Spinal cord (tissue), 10 donors: ENCODE measurements around the gene PTPN2. TPM values are rescaled to one million over a fixed set of nuclear protein-coding genes. Genes with fewer than 3 reads are reported as not detected.

Experiments used
- DNase-seq, 6 donors: peaks; one replicate each; pipeline versions ENCODE4 v3.0.0 to v3.0.0-alpha.2; 2013 to 2015; ENCODE audit warnings: low spot score in 6 of 6, low read depth in 4 of 6
- H3K27ac ChIP-seq: one replicate; pipeline ENCODE4 v1.5.1; 2013; ENCODE audit warnings: low read depth, low read length, control low read depth
- H3K27me3 ChIP-seq: one replicate; pipeline ENCODE4 v1.6.1; 2013; ENCODE audit warnings: low read length; ENCODE audit not compliant: control insufficient read depth, insufficient read depth
- H3K36me3 ChIP-seq: one replicate; pipeline ENCODE4 v1.6.1; 2013; ENCODE audit warnings: low read length; ENCODE audit not compliant: control insufficient read depth, insufficient read depth
- H3K4me1 ChIP-seq: one replicate; pipeline ENCODE4 v1.6.1; 2013; ENCODE audit warnings: low read length; ENCODE audit not compliant: control insufficient read depth, insufficient read depth
- H3K4me3 ChIP-seq: one replicate; pipeline ENCODE4 v1.5.1; 2013; ENCODE audit warnings: low read depth, low read length, control low read depth
- H3K9me3 ChIP-seq: one replicate; pipeline ENCODE4 v1.6.1; 2013; ENCODE audit warnings: low read length; ENCODE audit not compliant: control insufficient read depth, insufficient read depth
- WGBS: methylation state at CpG from one replicate; pipeline ENCODE4 v1.1.5; 2013; ENCODE audit warnings: missing lambda C conversion rate; ENCODE audit not compliant: insufficient coverage; 5-methylcytosine and 5-hydroxymethylcytosine counted together
- polyA plus RNA-seq, 2 donors: library from polyadenylated mRNA; unstranded; fragments of 120-200 nt; gene quantifications; one replicate each; pipeline ENCODE4 v1.2.1, GENCODE V29; 2013; ENCODE audit not compliant: insufficient read length in 2 of 2
- small RNA-seq: library from RNA; depleted of rRNA; stranded (forward); fragments of <200 nt; gene quantifications from one replicate; pipeline ENCODE3, GENCODE V24; 2014; ENCODE audit warnings: low replicate concordance
- total RNA-seq, 2 donors: library from RNA; depleted of rRNA in 1 of 2; stranded (reverse); fragments of 120-200 nt in 1 of 2; fragments of >200 nt in 1 of 2; gene quantifications; one replicate each; pipeline versions ENCODE4 v1.2.3 to v1.2.4, GENCODE V29; 2013 to 2014
- donor health status: healthy.

The PTPN2 gene
- total and polyA plus RNA-seq, 4 donors, result 28.4 to 40.9 (median 31.3) TPM

- no peak overlapping the region for H3K27ac ChIP-seq
- H3K36me3 ChIP-seq, result no peaks in the 10 kb centered on the region
- no peaks in the 10 kb centered on the region for H3K4me1 ChIP-seq
- DNase-seq, result no peak
- no peaks in the 10 kb centered on the region for H3K9me3 ChIP-seq
- H3K27me3 ChIP-seq, result no peaks in the 10 kb centered on the region
- WGBS, result 100% methylated on average over 2 of the region's 8 CpGs
- no peak overlapping the region for H3K4me3 ChIP-seq
These were observed 136.3 kb downstream of the PTPN2 start for GRCh38 chr18:12747530-12748315.

GRCh38 chr18:12745095-12745795 lies 138.8 kb downstream of the PTPN2 start:
- H3K4me3 ChIP-seq, result no peak overlapping the region
- no peaks in the 10 kb centered on the region for H3K4me1 ChIP-seq
- no peak overlapping the region for H3K27ac ChIP-seq
- H3K9me3 ChIP-seq, result no peaks in the 10 kb centered on the region
- H3K27me3 ChIP-seq, result no peaks in the 10 kb centered on the region
- DNase-seq, result peak in 2 of 6 donors; percentile 57 to 60
- H3K36me3 ChIP-seq, result no peaks in the 10 kb centered on the region
- WGBS, result 80% methylated on average over 2 of the region's 7 CpGs

- peak in 2 of 6 donors; percentile 78 to 79 for DNase-seq
- H3K27me3 ChIP-seq, result no peaks in the 10 kb centered on the region
- H3K4me3 ChIP-seq, result no peak overlapping the region
- no CpG with 5 or more reads among the region's 2 CpGs for whole genome bisulfite sequencing
- H3K4me1 ChIP-seq, result no peaks in the 10 kb centered on the region
- no peaks in the 10 kb centered on the region for H3K9me3 ChIP-seq
- H3K36me3 ChIP-seq, result no peaks in the 10 kb centered on the region
- no peak overlapping the region for H3K27ac ChIP-seq
These were observed 139.9 kb downstream of the PTPN2 start for GRCh38 chr18:12744103-12744502.

GRCh38 chr18:12742453-12742852 lies 141.6 kb downstream of the PTPN2 start:
- Histone ChIP-seq H3K27ac (no peak overlapping the region), H3K4me3 (no peak overlapping the region), H3K9me3 (no peaks in the 10 kb centered on the region), H3K36me3 (no peaks in the 10 kb centered on the region), H3K4me1 (no peaks in the 10 kb centered on the region), H3K27me3 (no peaks in the 10 kb centered on the region)
- DNase-seq, result no peak
- no CpG with 5 or more reads among the region's 5 CpGs for WGBS

Small RNAs within 50 kb of the gene (small RNA-seq; reads per million reads assigned to genes)
- gene RF00019, result not detected

Other genes starting within 250 kb of the PTPN2 start
- 10 to 100 TPM; 46.9 to 61.3 TPM for gene SPIRE1, start 226.1 kb downstream of the PTPN2 start, total RNA-seq
- gene SPIRE1, start 226.1 kb downstream of the PTPN2 start, polyA plus RNA-seq, result 10 to 100 TPM; 51.3 to 64.2 TPM
- gene CEP76, start 181.5 kb downstream of the PTPN2 start, total RNA-seq, result 10 to 100 TPM; 11.2 to 12.4 TPM
- 10 to 100 TPM in 1 of 2 donors, 1 to 10 TPM in 1; 9.6 to 11.2 TPM for gene CEP76, start 181.5 kb downstream of the PTPN2 start, polyA plus RNA-seq
- gene PSMG2, start 181.2 kb downstream of the PTPN2 start, total RNA-seq, result 10 to 100 TPM; 60.0 to 77.5 TPM
- 10 to 100 TPM; 69.8 to 77.0 TPM for gene PSMG2, start 181.2 kb downstream of the PTPN2 start, polyA plus RNA-seq
- gene SEH1L, start 63.8 kb upstream of the PTPN2 start, total RNA-seq, result 10 to 100 TPM; 22.8 to 29.8 TPM
- 10 to 100 TPM; 33.6 to 37.1 TPM for gene SEH1L, start 63.8 kb upstream of the PTPN2 start, polyA plus RNA-seq
- 10 to 100 TPM; 39.7 to 55.1 TPM for gene CEP192, start 107.1 kb upstream of the PTPN2 start, total RNA-seq
- gene CEP192, start 107.1 kb upstream of the PTPN2 start, polyA plus RNA-seq, result 10 to 100 TPM; 25.7 to 29.5 TPM